GM18526 (cell line): ENCODE results near the gene STARD6.
A peak's percentile ranks its signal among the peaks of the same experiment; 100 is the strongest.

Source experiments
- POLR2A ChIP-seq: IDR thresholded peaks from 3 replicates; pipeline ENCODE4 v1.6.1; 2011; ENCODE audit not compliant: insufficient read length; ENCODE audit errors: extremely low read depth

Gene STARD6

GRCh38 chr18:54284981-54285785 is 72.5 kb downstream of the STARD6 start:
- TF ChIP-seq POLR2A = peak; percentile 38

DNA sequence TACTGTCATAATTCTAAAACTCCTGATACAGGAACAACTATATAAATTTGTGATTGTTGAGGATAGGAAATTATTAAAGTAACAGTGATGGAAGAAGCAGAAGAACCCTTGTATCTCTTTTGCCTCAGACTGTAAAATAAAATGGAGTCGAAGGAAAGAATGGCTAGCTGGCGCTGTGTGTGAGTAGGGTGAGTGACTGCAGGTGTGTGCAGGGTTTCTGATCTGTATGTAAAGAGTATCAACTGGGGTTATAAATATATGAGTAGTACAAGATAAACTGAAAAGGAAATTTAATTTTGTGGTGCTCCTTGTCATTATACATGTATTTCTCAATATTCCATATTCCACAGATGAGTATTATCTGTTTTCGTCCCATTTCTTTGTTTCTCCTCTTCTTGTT is 73.1 kb downstream of the STARD6 start:
- no peak for TF ChIP-seq POLR2A

DNA sequence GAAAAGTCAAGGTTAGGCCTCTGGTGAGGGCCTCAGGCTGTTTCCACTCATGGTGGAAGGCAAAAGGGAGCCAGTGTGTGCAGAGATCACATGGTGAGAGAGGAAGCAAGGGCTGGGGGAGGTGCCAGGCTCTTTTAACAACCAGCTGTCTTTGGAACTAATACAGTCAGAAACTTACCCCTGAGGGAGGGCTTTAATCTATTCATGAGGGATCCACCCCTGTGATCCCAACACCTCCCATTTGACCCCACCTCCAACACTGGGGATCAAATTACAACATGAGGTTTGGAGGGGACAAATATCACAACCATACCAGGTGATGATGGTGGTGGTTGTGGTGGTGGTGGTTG is 77.5 kb downstream of the STARD6 start:
- TF ChIP-seq POLR2A = no peak

- TF ChIP-seq POLR2A = no peak
Measured at GRCh38 chr18:54279477-54280219, 78.0 kb downstream of the STARD6 start.

DNA sequence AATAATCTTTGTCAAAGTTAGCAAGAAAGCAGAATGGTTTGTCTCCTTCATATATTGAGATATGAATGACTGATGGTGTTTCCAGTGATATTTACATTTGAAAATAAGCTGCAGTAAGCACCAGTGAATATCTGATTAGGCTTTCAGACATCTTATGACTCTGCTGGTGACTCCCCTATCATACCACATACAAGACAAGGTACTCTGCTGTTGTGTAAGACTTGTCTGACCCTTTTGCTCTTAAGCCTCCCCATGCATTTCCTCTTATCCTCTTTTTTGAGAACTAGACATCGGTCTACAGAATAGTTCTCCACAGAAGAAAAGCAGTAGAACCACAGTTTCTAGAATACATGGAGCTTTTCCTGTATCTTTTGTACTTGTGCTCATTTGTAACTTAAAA is 79.0 kb downstream of the STARD6 start:
- no peak for TF ChIP-seq POLR2A

DNA sequence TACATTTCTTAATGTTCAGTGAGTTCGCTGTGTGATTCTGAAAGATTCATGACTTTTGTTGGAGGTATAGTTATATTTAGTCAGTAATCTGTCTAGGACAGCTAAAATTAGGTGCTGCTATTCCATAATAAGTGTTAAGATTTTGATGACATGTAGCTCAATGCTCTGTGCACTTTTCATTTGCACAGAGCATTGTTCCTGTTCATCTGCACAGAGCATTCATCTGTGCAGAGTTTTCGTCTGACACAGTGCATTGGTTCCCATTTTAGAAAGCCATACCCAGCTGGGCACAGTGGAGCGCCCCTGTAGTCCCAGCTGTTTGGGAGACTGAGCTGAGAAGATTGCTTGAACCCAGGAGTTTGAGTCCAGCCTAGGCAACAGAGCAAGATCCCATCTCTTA is 79.8 kb downstream of the STARD6 start:
- TF ChIP-seq POLR2A = no peak
